ENCODE measurements around the gene ITGA3. TPM values are rescaled to one million over a fixed set of nuclear protein-coding genes. Genes with fewer than 3 reads are reported as not detected.
"Not testable (repeated sequence)": the region's sequence is repeated elsewhere in the genome, so short reads cannot be mapped to it uniquely, and the experiment has no call there.

The ITGA3 gene
- polyA plus RNA-seq, 6 donors from 2014 or later = 0.29 to 1.4 (median 0.62) TPM; not detected in 1

DNA sequence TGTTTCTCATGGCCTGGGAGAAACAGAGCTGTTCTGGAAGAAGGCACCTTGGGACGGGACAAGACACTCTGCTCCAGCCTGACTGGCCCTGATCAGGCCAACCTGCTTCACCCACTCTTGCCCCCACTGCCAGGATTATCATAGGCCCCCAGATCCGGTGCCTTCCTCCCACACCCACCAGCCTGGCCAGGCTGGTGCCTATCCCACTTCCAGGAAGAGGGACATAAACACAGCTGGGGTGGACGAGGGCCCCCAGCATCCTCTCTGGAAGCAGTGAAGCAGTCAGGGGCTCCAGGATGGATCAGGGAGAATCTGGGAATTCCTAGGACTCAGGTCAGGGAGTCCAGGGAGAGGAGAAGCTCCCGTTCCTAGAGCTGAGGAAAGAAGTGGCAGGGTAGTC lies 16.9 kb upstream of the ITGA3 start:
- Mint-ChIP-seq H3K4me1 (no peaks in the 10 kb centered on the region), H3K27ac (no peak overlapping the region), H3K9me3 (peaks cover 0 to 3% (median 0%) of the 10 kb centered on the region in 7 donors), H3K4me3 (no peak overlapping the region), H3K27me3 (peaks cover 26 to 66% (median 44%) of the 10 kb centered on the region in 3 donors), H3K36me3 (no peaks in the 10 kb centered on the region)
- ATAC-seq (ENCODE audit: low read depth in 2 of 2) = no peak
- no peak for DNase-seq

DNA sequence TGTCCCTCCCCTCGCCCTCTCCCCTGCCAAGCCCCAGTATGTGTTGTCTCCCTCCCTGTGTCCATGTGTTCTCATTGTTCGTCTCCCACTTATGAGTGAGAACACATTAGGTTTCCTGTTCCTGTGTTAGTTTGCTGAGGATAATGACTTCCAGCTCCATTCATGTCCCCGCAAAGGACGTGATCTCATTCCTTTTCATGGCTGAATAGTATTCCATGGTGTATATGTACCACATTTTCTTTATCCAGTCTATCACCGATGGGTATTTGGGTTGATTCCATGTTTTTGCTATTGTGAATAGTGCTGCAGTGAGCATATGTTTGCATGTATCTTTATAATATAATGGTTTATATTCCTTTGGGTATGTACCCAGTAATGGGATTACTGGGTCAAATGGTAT lies 15.4 kb upstream of the ITGA3 start:
- ATAC-seq (ENCODE audit: low read depth in 2 of 2); H3K27ac Mint-ChIP-seq; H3K9me3 Mint-ChIP-seq; DNase-seq; H3K4me3 Mint-ChIP-seq; H3K36me3 Mint-ChIP-seq; H3K4me1 Mint-ChIP-seq: not testable (repeated sequence)
- peaks cover 29 to 69% (median 51%) of the 10 kb centered on the region in 3 donors for H3K27me3 Mint-ChIP-seq

DNA sequence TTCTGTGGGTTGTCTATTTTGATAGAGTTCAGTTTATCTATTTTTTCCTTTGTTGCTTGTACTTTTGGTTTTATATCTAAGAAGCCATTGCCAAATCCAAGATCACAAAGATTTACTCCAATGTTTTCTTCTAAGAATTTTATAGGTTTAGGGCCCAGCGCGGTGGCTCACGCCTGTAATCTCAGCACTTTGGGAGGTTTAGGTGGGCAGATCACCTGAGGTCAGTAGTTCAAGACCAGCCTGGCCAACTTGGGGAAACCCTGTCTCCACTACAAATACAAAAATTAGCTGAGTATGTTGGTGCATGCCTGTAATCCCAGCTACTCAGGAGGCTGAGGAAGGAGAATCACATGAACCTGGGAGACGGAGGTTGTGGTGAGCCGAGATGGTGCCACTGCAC lies 13.7 kb upstream of the ITGA3 start:
- ATAC-seq (ENCODE audit: low read depth in 2 of 2) (no peak), DNase-seq (no peak)
- H3K4me1 Mint-ChIP-seq = no peaks in the 10 kb centered on the region
- H3K27me3 Mint-ChIP-seq = peaks cover 29 to 68% (median 64%) of the 10 kb centered on the region in 3 donors
- H3K36me3 Mint-ChIP-seq = no peaks in the 10 kb centered on the region
- no peak overlapping the region for H3K27ac Mint-ChIP-seq
- H3K4me3 Mint-ChIP-seq = no peak overlapping the region
- peaks cover 0 to 3% (median 0%) of the 10 kb centered on the region in 7 donors for H3K9me3 Mint-ChIP-seq

DNA sequence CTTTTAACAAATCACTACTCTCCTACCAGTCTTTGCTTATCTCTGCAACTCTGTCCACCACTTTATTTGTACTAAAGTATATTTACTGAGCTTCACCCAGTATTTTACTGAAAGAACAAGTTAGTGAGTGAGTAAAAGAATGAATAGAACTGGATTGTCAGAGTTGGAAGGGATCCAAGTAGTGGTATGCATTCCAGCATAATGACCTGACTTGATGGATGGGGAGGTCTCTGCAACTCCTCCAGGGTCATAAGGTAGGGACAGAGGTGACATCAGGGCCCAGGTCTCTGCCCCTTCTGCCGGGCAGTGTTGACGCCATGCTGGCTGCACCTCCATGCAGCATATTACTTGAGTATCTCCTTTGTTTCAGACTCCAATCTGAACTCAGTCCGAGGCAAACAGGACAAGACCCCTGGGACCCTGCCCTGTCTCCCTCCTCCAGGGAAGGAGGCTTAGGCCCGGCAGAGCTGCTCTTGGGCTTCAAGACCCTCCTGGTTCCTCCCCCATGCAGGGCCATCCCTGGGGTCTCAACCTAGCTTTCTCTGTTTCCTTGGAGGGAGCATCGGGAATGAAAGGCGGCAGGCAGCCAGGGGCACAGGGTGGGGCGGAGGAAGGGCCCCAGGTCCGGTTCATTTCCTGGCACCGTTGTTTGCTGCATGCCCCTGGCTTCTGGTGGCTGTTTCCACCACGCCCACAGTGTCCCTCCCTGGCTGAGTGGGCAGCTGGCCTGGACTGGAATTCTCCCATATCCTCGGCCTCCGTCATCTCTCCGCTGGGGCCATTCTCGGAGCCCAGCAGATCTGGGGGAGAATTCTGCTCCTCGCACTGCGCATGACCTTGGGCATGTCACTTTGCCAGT lies 12.4 kb upstream of the ITGA3 start:
- Mint-ChIP-seq H3K36me3 (no peaks in the 10 kb centered on the region), H3K27ac (no peak overlapping the region), H3K4me1 (no peaks in the 10 kb centered on the region), H3K4me3 (peak overlapping the region in 1 of 8 donors; percentile 73), H3K27me3 (peaks cover 24 to 73% (median 67%) of the 10 kb centered on the region in 3 donors), H3K9me3 (peaks cover 0 to 3% (median 0%) of the 10 kb centered on the region in 7 donors)
- ATAC-seq (ENCODE audit: low read depth in 2 of 2) = no peak
- DNase-seq = no peak

DNA sequence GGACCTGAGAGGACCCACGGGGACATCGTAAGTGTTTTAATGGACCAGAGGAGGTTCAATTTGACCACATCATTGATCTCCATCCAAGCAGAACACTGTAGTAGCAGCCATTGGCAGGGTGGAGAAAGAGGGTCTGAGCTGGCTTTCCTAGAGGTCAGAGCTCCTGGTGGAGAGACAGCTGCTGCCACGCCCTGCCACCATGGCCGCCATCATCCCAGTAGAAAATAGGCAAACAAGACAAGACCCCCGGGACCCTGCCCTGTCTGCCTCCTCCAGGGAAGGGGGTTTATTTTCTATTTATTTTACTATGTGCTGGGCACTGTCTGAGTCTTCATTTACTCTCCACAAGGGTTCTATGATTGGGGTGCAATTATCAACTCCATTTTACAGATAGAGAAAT lies 11.4 kb upstream of the ITGA3 start:
- Mint-ChIP-seq H3K27ac (no peak overlapping the region), H3K27me3 (peaks cover 24 to 80% (median 69%) of the 10 kb centered on the region in 3 donors), H3K9me3 (peaks cover 0 to 3% (median 0%) of the 10 kb centered on the region in 7 donors), H3K36me3 (no peaks in the 10 kb centered on the region), H3K4me3 (no peak overlapping the region), H3K4me1 (no peaks in the 10 kb centered on the region)
- ATAC-seq (ENCODE audit: low read depth in 2 of 2) (no peak), DNase-seq (no peak)

DNA sequence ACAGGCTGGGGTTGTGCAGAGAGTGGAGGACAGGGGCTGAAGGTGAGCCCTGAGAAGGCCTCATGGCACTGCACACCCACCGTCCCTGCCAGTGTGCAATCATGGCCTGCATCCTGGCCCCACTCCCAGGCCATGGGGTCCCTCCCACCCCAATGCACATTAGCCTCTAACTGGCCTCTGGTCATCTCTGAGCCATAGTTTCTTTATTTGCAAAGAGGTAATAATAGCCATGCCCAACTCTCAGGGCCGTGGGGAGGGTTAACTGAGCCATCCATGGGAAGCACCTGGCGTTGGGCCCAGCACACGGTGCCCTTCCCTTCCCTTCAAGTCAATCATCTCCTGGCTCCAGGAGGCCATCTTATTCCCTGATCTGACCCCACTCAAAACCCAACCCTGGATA lies 10.8 kb upstream of the ITGA3 start:
- no peak overlapping the region for H3K27ac Mint-ChIP-seq
- no peaks in the 10 kb centered on the region for H3K4me1 Mint-ChIP-seq
- H3K9me3 Mint-ChIP-seq = peaks cover 0 to 3% (median 0%) of the 10 kb centered on the region in 7 donors
- no peaks in the 10 kb centered on the region for H3K36me3 Mint-ChIP-seq
- H3K27me3 Mint-ChIP-seq = peaks cover 24 to 84% (median 69%) of the 10 kb centered on the region in 3 donors
- no peak for DNase-seq
- no peak overlapping the region for H3K4me3 Mint-ChIP-seq
- ATAC-seq (ENCODE audit: low read depth in 2 of 2) = no peak

DNA sequence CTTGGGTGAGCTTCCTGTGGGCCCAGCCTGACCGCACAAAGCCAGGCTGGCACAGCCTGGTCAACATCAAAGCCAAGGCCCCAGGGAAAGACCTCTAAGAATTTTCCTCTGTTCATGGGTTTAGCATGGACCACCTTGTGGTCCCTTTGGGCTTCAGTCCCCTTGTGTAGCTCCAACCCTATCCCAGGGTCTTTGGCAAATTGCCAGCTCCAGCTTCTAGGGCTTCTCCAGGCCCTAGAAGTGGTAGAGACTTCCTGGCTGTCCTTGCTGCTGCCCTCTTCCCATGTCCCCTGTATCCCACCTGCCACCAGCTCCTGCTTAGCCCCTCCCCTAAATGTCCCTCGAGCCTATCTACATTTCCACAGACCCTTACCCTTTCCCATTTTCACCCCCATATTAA lies 9.7 kb upstream of the ITGA3 start:
- H3K36me3 Mint-ChIP-seq = no peaks in the 10 kb centered on the region

DNA sequence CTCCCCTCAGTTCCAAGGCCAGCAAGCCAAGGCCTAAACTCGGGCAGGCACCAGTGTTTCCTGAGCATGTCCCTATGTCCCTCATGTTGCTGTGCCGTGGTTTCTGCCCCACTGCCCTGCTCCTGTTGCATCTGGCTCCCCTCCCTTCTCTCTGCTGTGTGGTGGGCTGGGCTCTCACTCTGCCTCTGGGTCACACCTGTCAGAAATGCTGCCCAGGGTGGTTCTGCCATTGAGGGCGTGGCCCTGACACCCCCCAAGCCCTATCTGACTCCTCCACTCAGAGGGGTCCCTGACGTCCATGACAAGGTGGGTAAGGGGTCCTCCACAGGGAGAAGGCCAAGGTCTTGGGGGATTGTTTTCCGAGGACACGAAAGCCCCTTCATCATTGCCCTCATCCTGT lies 9.2 kb upstream of the ITGA3 start:
- Mint-ChIP-seq H3K9me3 (no peaks in the 10 kb centered on the region), H3K4me1 (no peaks in the 10 kb centered on the region), H3K27ac (no peak overlapping the region), H3K4me3 (no peak overlapping the region), H3K27me3 (peaks cover 20 to 74% (median 64%) of the 10 kb centered on the region in 3 donors), H3K36me3 (no peaks in the 10 kb centered on the region)
- no peak for ATAC-seq (ENCODE audit: low read depth in 2 of 2)
- DNase-seq = no peak

More for the DNA sequence above, 9.7 kb upstream of the ITGA3 start:
- H3K4me3 Mint-ChIP-seq = no peak overlapping the region
- H3K27ac Mint-ChIP-seq = no peak overlapping the region
- ATAC-seq (ENCODE audit: low read depth in 2 of 2) (no peak), DNase-seq (no peak)
- peaks cover 24 to 77% (median 68%) of the 10 kb centered on the region in 3 donors for H3K27me3 Mint-ChIP-seq
- no peaks in the 10 kb centered on the region for H3K9me3 Mint-ChIP-seq
- H3K4me1 Mint-ChIP-seq = no peaks in the 10 kb centered on the region

DNA sequence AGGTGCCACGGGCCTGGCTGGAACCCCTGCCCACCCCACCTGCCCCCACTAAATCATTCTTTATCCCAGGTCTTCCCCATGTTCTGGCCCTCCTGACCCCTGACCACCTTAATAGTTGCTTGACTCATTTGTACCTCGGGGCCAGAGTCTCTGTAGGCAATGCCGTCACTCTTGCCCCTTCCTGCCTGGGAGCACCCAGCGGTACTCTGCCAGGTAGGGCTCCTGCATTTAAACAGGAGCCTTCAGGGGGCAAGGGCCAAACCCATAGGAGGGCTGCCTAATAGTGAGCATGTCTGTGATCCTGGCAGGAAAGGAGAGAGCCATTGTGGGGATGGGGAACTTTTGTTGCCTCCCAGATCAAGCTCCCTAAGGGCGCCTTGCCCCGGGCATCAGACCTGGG lies 8.8 kb upstream of the ITGA3 start:
- Mint-ChIP-seq H3K9me3 (no peaks in the 10 kb centered on the region), H3K27me3 (peaks cover 20 to 70% (median 63%) of the 10 kb centered on the region in 3 donors), H3K4me3 (no peak overlapping the region), H3K27ac (no peak overlapping the region), H3K36me3 (no peaks in the 10 kb centered on the region), H3K4me1 (no peaks in the 10 kb centered on the region)
- DNase-seq = no peak
- ATAC-seq (ENCODE audit: low read depth in 2 of 2) = no peak

DNA sequence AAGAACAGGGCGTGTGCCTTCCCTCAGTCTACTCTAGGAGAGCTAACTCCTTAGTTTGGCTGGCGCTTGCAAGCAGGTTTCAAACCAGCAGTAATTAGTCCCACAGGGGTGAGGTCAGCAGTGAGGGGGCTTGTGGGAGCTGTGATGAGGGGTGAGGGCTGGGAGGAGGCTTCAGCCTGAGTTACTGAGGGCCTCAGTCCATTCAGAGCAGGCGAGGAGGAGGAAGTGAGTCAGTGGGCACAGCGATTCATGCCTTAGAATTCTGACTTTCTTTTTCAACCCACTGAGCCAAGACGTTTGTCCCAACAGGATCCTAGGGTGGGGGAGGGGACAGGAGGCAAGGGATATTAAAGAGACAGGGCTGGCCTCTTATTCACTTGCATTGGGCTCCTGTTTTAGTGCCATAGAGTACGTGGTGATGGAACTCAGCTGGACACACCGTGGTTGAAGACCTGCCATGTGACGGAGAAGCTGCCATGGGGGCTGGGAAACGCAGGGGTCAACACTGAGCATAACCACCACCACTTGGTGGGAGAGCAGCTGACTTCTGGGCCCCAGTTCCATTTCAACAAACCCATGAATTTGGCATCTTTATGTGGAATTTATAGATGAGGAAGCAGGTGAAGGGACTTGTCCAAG lies 8.3 kb upstream of the ITGA3 start:
- ATAC-seq (ENCODE audit: low read depth in 2 of 2) = no peak
- Mint-ChIP-seq H3K27me3 (peaks cover 24 to 72% (median 66%) of the 10 kb centered on the region in 3 donors), H3K36me3 (no peaks in the 10 kb centered on the region), H3K27ac (peak overlapping the region in 1 of 6 donors; percentile 90), H3K9me3 (no peaks in the 10 kb centered on the region), H3K4me3 (no peak overlapping the region), H3K4me1 (no peaks in the 10 kb centered on the region)
- no peak for DNase-seq

DNA sequence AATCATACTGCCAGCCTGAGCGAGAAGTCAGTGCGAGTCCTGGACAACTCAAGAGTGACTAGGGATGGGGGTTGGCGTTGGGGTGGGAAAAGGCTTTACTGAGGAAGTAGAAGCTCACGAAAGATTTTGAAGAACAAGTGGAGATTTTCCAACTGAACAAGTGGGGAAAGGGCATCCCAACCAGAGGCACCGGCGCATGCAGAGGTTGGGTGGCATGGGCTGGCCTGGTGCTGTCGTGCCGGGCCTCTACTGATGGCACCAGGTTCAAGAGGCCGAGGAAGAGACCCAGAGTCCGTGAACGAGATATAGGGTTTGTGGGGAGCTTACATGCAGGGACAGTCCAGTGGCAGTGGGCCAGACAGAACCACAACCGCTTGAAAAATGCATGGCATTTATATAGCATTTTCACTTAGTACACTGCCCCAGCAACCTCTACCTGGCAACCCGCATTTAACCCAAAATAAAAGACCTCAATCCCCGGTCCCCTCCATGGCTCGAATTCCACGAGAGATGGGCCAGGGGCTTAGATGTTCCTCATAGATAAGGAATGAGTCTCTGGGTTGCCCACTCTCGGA lies 7.7 kb upstream of the ITGA3 start:
- Mint-ChIP-seq H3K4me1 (no peaks in the 10 kb centered on the region), H3K36me3 (no peaks in the 10 kb centered on the region), H3K27me3 (peaks cover 23 to 72% (median 66%) of the 10 kb centered on the region in 3 donors), H3K27ac (no peak overlapping the region), H3K9me3 (no peaks in the 10 kb centered on the region), H3K4me3 (no peak overlapping the region)
- no peak for DNase-seq
- no peak for ATAC-seq (ENCODE audit: low read depth in 2 of 2)

DNA sequence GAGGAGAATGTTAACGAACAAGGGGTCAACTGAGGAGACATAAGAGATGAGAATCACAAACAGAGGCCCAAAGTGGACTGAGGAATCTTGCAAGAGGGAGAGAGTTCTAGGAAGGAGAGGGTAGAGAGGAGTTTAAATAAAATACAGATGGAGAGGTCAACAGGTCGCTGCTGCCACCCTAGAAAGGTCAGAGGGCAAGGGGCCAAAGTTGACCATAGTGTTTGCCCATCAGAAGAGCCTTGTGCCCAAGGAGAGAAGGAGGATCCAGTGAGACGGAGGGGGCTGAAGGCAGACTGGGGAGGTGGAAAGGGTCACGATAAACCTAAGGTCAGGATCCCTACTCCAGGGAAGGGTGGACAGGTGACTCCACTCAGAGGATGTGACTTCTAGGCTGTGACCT lies 6.9 kb upstream of the ITGA3 start:
- Mint-ChIP-seq H3K27ac (peak overlapping the region in 1 of 6 donors; percentile 23), H3K4me3 (no peak overlapping the region), H3K4me1 (no peaks in the 10 kb centered on the region), H3K9me3 (no peaks in the 10 kb centered on the region), H3K36me3 (no peaks in the 10 kb centered on the region), H3K27me3 (peaks cover 22 to 67% (median 62%) of the 10 kb centered on the region in 3 donors)
- ATAC-seq (ENCODE audit: low read depth in 2 of 2) (no peak), DNase-seq (no peak)

DNA sequence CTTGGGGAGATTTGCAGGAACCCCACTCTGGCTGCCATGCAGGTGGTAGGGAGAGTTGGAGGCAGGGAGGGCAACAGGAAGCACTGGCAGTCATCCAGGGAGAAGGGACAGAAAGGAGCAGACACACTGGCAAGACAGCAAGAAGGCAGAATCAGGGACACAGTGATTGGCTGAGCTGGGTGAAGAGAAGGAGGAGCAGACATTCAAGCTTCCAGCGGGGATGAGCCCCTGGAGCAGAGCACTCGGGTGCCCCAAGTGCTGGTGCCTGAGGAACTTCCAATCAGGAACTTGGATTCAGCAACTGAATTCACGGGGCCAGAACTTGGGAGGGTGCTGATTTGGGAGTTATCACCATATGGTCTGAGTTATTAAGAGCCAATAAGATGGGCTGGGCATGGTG lies 6.3 kb upstream of the ITGA3 start:
- Mint-ChIP-seq H3K4me1 (peaks cover 0 to under 1% (median 0%) of the 10 kb centered on the region in 3 donors), H3K27me3 (peaks cover 17 to 61% (median 60%) of the 10 kb centered on the region in 3 donors), H3K27ac (no peak overlapping the region), H3K36me3 (no peaks in the 10 kb centered on the region), H3K4me3 (no peak overlapping the region), H3K9me3 (no peaks in the 10 kb centered on the region)
- DNase-seq (no peak), ATAC-seq (ENCODE audit: low read depth in 2 of 2) (no peak)

Measured in naive B cell (primary cell).